ENCODE measurements around the gene ATXN7. TPM values are rescaled to one million over a fixed set of nuclear protein-coding genes. Genes with fewer than 3 reads are reported as not detected.

Gene ATXN7
- total and polyA plus RNA-seq, 2 of the 13 experiments (the other 11 are each of a cell fraction or from before 2014, with no cell fraction given): 13.8 to 20.0 TPM

GRCh38 chr3:63966007-63966406, 102.3 kb downstream of the ATXN7 start:
- H3K36me3 ChIP-seq (replicated peaks in 1 of 2; ENCODE audit: control insufficient read depth in 1 of 2, insufficient read depth in 2 of 2, low read length in 2 of 2): no peaks in the 10 kb centered on the region
- TF ChIP-seq ZNF883 (CRISPR knock-in tag; IDR thresholded peaks at IDR 0.05; ENCODE audit: not compliant biosample characterization) (no peak), PLRG1 (conservative IDR thresholded peaks at IDR 0.05) (no peak), ZBTB44 (CRISPR knock-in tag; IDR thresholded peaks at IDR 0.05) (no peak), ZNF207 (IDR thresholded peaks at IDR 0.05; ENCODE audit: borderline replicate concordance) (no peak), ZNF430 (CRISPR knock-in tag; IDR thresholded peaks at IDR 0.05) (no peak), E2F1 (CRISPR knock-in tag; IDR thresholded peaks at IDR 0.05) (no peak), SSRP1 (CRISPR knock-in tag; IDR thresholded peaks at IDR 0.05) (no peak), KAT8 (CRISPR knock-in tag; IDR thresholded peaks at IDR 0.05) (no peak), KDM2A (CRISPR knock-in tag; IDR thresholded peaks at IDR 0.05; ENCODE audit: borderline replicate concordance, low read depth) (no peak), HNRNPH1 (optimal IDR thresholded peaks at IDR 0.05; ENCODE audit: low read depth, low read length) (no peak), JDP2 (CRISPR knock-in tag; IDR thresholded peaks at IDR 0.05; ENCODE audit: borderline replicate concordance) (no peak), SIN3A (IDR thresholded peaks at IDR 0.05; ENCODE audit: borderline replicate concordance, low read depth, low read length) (no peak)
- TF ChIP-seq, protein P1, sequence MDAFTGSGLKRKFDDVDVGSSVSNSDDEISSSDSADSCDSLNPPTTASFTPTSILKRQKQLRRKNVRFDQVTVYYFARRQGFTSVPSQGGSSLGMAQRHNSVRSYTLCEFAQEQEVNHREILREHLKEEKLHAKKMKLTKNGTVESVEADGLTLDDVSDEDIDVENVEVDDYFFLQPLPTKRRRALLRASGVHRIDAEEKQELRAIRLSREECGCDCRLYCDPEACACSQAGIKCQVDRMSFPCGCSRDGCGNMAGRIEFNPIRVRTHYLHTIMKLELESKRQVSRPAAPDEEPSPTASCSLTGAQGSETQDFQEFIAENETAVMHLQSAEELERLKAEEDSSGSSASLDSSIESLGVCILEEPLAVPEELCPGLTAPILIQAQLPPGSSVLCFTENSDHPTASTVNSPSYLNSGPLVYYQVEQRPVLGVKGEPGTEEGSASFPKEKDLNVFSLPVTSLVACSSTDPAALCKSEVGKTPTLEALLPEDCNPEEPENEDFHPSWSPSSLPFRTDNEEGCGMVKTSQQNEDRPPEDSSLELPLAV (CRISPR knock-in tag; conservative IDR thresholded peaks at IDR 0.05; ENCODE audit: low read depth): no peak
- TF ChIP-seq, protein P2, sequence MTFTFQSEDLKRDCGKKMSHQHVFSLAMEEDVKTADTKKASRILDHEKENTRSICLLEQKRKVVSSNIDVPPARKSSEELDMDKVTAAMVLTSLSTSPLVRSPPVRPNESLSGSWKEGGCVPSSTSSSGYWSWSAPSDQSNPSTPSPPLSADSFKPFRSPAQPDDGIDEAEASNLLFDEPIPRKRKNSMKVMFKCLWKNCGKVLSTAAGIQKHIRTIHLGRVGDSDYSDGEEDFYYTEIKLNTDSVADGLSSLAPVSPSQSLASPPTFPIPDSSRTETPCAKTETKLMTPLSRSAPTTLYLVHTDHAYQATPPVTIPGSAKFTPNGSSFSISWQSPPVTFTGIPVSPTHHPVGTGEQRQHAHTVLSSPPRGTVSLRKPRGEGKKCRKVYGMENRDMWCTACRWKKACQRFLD (CRISPR knock-in tag; IDR thresholded peaks at IDR 0.05; ENCODE audit: borderline replicate concordance): no peak
- TF ChIP-seq, protein P3, sequence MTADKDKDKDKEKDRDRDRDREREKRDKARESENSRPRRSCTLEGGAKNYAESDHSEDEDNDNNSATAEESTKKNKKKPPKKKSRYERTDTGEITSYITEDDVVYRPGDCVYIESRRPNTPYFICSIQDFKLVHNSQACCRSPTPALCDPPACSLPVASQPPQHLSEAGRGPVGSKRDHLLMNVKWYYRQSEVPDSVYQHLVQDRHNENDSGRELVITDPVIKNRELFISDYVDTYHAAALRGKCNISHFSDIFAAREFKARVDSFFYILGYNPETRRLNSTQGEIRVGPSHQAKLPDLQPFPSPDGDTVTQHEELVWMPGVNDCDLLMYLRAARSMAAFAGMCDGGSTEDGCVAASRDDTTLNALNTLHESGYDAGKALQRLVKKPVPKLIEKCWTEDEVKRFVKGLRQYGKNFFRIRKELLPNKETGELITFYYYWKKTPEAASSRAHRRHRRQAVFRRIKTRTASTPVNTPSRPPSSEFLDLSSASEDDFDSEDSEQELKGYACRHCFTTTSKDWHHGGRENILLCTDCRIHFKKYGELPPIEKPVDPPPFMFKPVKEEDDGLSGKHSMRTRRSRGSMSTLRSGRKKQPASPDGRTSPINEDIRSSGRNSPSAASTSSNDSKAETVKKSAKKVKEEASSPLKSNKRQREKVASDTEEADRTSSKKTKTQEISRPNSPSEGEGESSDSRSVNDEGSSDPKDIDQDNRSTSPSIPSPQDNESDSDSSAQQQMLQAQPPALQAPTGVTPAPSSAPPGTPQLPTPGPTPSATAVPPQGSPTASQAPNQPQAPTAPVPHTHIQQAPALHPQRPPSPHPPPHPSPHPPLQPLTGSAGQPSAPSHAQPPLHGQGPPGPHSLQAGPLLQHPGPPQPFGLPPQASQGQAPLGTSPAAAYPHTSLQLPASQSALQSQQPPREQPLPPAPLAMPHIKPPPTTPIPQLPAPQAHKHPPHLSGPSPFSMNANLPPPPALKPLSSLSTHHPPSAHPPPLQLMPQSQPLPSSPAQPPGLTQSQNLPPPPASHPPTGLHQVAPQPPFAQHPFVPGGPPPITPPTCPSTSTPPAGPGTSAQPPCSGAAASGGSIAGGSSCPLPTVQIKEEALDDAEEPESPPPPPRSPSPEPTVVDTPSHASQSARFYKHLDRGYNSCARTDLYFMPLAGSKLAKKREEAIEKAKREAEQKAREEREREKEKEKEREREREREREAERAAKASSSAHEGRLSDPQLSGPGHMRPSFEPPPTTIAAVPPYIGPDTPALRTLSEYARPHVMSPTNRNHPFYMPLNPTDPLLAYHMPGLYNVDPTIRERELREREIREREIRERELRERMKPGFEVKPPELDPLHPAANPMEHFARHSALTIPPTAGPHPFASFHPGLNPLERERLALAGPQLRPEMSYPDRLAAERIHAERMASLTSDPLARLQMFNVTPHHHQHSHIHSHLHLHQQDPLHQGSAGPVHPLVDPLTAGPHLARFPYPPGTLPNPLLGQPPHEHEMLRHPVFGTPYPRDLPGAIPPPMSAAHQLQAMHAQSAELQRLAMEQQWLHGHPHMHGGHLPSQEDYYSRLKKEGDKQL (CRISPR knock-in tag; IDR thresholded peaks at IDR 0.05; ENCODE audit: low read depth): no peak

More at GRCh38 chr3:63966007-63966406, 102.3 kb downstream of the ATXN7 start:
- Histone ChIP-seq H3K9me3 (ENCODE audit: low read length) (no peaks in the 10 kb centered on the region), H3K4me2 (ENCODE audit: low read depth, low read length) (no peak overlapping the region), H3K27me3 (ENCODE audit: control insufficient read depth in 1 of 2, insufficient read depth in 2 of 2, low read length in 2 of 2) (no peaks in the 10 kb centered on the region), H3K4me1 (ENCODE audit: insufficient read depth, low read length) (peaks cover 44% of the 10 kb centered on the region), H3K4me3 (replicated peaks in 1 of 3; ENCODE audit: insufficient read depth in 1 of 3, low read depth in 2 of 3, low read length in 3 of 3) (no peak overlapping the region), H3K79me2 (ENCODE audit: insufficient read depth, low read length) (peaks cover 29% of the 10 kb centered on the region), H4K20me1 (ENCODE audit: insufficient read depth, low read length) (no peaks in the 10 kb centered on the region), H2AFZ (ENCODE audit: low read length) (no peak overlapping the region), H3K9ac (ENCODE audit: insufficient read depth, low read depth, low read length) (no peak overlapping the region), H3K27ac (ENCODE audit: extremely low read length, insufficient read depth, low read length) (no peak overlapping the region)
- no peak for DNase-seq (ENCODE audit: low spot score)
- FAIRE-seq: no peak
- in situ Hi-C loops (cut with HindIII; ENCODE audit: extremely low pct_ligation_motif_present, low pct_unique_long_range_greater_than_20kb): no loop called here
- CTCF ChIA-PET (ENCODE audit: low intra/inter-chr PET ratio, low total read pairs): no interaction called here
- intact Hi-C loops (cut with micrococcal nuclease; ENCODE audit: unreplicated experiment): no loop called here
- 98% methylated on average over 4 of the region's 4 CpGs for WGBS (ENCODE audit: low lambda C conversion rate)
- ATAC-seq: no peak
- no TSS peak for BruUV-seq (replicated peaks)
- POLR2A ChIA-PET: no interaction called here

All from HepG2 (cell line).